Keratinocyte (primary cell): Measurements from ENCODE around the gene IFIT3. TPM values are rescaled to one million over a fixed set of nuclear protein-coding genes. Genes with fewer than 3 reads are reported as not detected.

Source experiments
- DNase-seq: peaks from one replicate; pipeline ENCODE4 v3.0.0-alpha.2; 2011; ENCODE audit warnings: low read depth, missing footprints, low spot score
- FAIRE-seq: peaks from 2 replicates; lab custom pipeline; 2011; peaks lifted over from hg19 to GRCh38; lab: Jason Lieb, UNC
- H2AFZ ChIP-seq: 2 replicates; pipeline ENCODE4 v1.6.0; 2012; ENCODE audit warnings: low read length, control low read depth, inconsistent platforms; ENCODE audit not compliant: control insufficient read depth
- H3K27ac ChIP-seq: 2 replicates; pipeline ENCODE4 v1.5.1; 2011; ENCODE audit warnings: low read length; ENCODE audit not compliant: control insufficient read depth, insufficient read depth
- H3K27me3 ChIP-seq: 3 replicates; pipeline ENCODE4 v1.6.0; 2011; ENCODE audit warnings: low read length; ENCODE audit not compliant: control insufficient read depth, insufficient read depth; ENCODE audit errors: extremely low read depth
- H3K36me3 ChIP-seq, 2 experiments: 2 replicates in 1 of 2; 3 replicates in 1 of 2; pipeline ENCODE4 v1.5.1; 2011; ENCODE audit warnings: low read length in 2 of 2, mild to moderate bottlenecking in 1 of 2; ENCODE audit not compliant: control insufficient read depth in 2 of 2, insufficient read depth in 2 of 2; ENCODE audit errors: extremely low read depth in 1 of 2
- H3K4me1 ChIP-seq: 3 replicates; pipeline ENCODE4 v1.5.1; 2011; ENCODE audit warnings: low read length; ENCODE audit not compliant: control insufficient read depth, insufficient read depth; ENCODE audit errors: extremely low read depth
- H3K4me2 ChIP-seq: 3 replicates; pipeline ENCODE4 v1.6.0; 2011; ENCODE audit warnings: low read depth, low read length; ENCODE audit not compliant: control insufficient read depth, insufficient read depth; ENCODE audit errors: extremely low read depth
- H3K4me3 ChIP-seq, 3 experiments: fragments of 200-600 bp in 1 of 3; sonication (generic) in 1 of 3; 2 replicates in 2 of 3; 3 replicates in 1 of 3; pipeline ENCODE4 v1.5.1; 2011 to 2016; ENCODE audit warnings: low read length in 3 of 3, mild to moderate bottlenecking in 3 of 3, control low read depth in 2 of 3, inconsistent platforms in 1 of 3, low read depth in 1 of 3, mixed read lengths in 1 of 3, mixed run types in 1 of 3, moderate library complexity in 1 of 3; ENCODE audit not compliant: control insufficient read depth in 2 of 3, insufficient read depth in 2 of 3; ENCODE audit errors: extremely low read depth in 1 of 3
- H3K79me2 ChIP-seq: 2 replicates; pipeline ENCODE4 v1.6.0; 2012; ENCODE audit warnings: low read length; ENCODE audit not compliant: control insufficient read depth, insufficient read depth
- H3K9ac ChIP-seq: 3 replicates; pipeline ENCODE4 v1.6.0; 2011; ENCODE audit warnings: low read length; ENCODE audit not compliant: control insufficient read depth, insufficient read depth; ENCODE audit errors: extremely low read depth
- H3K9me1 ChIP-seq: 3 replicates; pipeline ENCODE4 v1.6.0; 2011; ENCODE audit warnings: low read length; ENCODE audit not compliant: control insufficient read depth, insufficient read depth; ENCODE audit errors: extremely low read depth
- H3K9me3 ChIP-seq: 2 replicates; pipeline ENCODE4 v1.5.1; 2012; ENCODE audit warnings: low read depth, low read length; ENCODE audit not compliant: control insufficient read depth
- H4K20me1 ChIP-seq: 3 replicates; pipeline ENCODE4 v1.6.0; 2011; ENCODE audit warnings: low read length; ENCODE audit not compliant: control insufficient read depth, insufficient read depth; ENCODE audit errors: extremely low read depth
- CTCF ChIP-seq, 3 experiments: IDR thresholded peaks in 1 of 3; conservative IDR thresholded peaks in 1 of 3; optimal IDR thresholded peaks in 1 of 3; 2 replicates in 2 of 3; 3 replicates in 1 of 3; pipeline versions ENCODE3 to v1.5.1; 2011; ENCODE audit warnings: low read length in 3 of 3, mild to moderate bottlenecking in 3 of 3, moderate library complexity in 2 of 3, control low read depth in 1 of 3, inconsistent platforms in 1 of 3; ENCODE audit not compliant: insufficient read depth in 2 of 3; ENCODE audit errors: extremely low read depth in 1 of 3
- EZH2 ChIP-seq: IDR thresholded peaks from one replicate; pipeline ENCODE4 v1.6.1; 2012; ENCODE audit warnings: inconsistent platforms, mild to moderate bottlenecking, low read length, moderate library complexity
- dilution Hi-C: fragments of 300-500 bp; cut with MboI; formaldehyde crosslinking; loops from one replicate; pipeline ENCODE4 v1.7.0; 2020; ENCODE audit warnings: low sequenced_read_pairs; ENCODE audit not compliant: extremely low pct_ligation_motif_present
- polyA plus RNA-seq, 5 experiments: library from polyadenylated mRNA; depleted of rRNA in 3 of 5; stranded (reverse) in 3 of 5; stranded (forward) in 1 of 5; unstranded in 1 of 5; fragments of >200 nt; gene quantifications; 1 replicate in 1 of 5; 2 replicates in 3 of 5; 3 replicates in 1 of 5; pipeline versions ENCODE4 v1.2.1 to v1.2.3, GENCODE V29; 2011 to 2012; ENCODE audit warnings: missing spikeins in 2 of 5, low read depth in 1 of 5, low replicate concordance in 1 of 5

The IFIT3 gene
- polyA plus RNA-seq, 1 donor (not counting 4 experiments of a cell fraction or from before 2014, with no cell fraction given) = 42.6 TPM

GRCh38 chr10:89347701-89348457, 20.1 kb downstream of the IFIT3 start:
- TF ChIP-seq CTCF (optimal IDR thresholded peaks at IDR 0.05 in 1 of 3, IDR thresholded peaks at IDR 0.05 in 1 of 3, conservative IDR thresholded peaks at IDR 0.05 in 1 of 3; ENCODE audit: extremely low read depth in 1 of 3, insufficient read depth in 2 of 3, low read length in 3 of 3) = no peak
- no peak for TF ChIP-seq EZH2
- H3K79me2 ChIP-seq = no peaks in the 10 kb centered on the region
- H3K36me3 ChIP-seq = no peaks in the 10 kb centered on the region
- no peak overlapping the region for H2AFZ ChIP-seq
- H3K27ac ChIP-seq = no peak overlapping the region
- no peaks in the 10 kb centered on the region for H3K9me1 ChIP-seq
- no peak for DNase-seq
- no peak overlapping the region for H3K4me3 ChIP-seq
- no peak for FAIRE-seq
- no peak overlapping the region for H3K4me2 ChIP-seq
- dilution Hi-C loops = no loop called here
- peaks cover 23% of the 10 kb centered on the region for H3K4me1 ChIP-seq
- H3K27me3 ChIP-seq = no peaks in the 10 kb centered on the region
- H3K9ac ChIP-seq = no peak overlapping the region
- H3K9me3 ChIP-seq = no peaks in the 10 kb centered on the region
- H4K20me1 ChIP-seq = no peaks in the 10 kb centered on the region

- Histone ChIP-seq H3K4me1 (peaks cover 27% of the 10 kb centered on the region), H3K4me3 (no peak overlapping the region), H3K27me3 (no peaks in the 10 kb centered on the region), H3K27ac (no peak overlapping the region), H3K36me3 (no peaks in the 10 kb centered on the region), H4K20me1 (no peaks in the 10 kb centered on the region), H3K4me2 (no peak overlapping the region), H2AFZ (no peak overlapping the region), H3K9me3 (no peaks in the 10 kb centered on the region), H3K79me2 (no peaks in the 10 kb centered on the region), H3K9ac (no peak overlapping the region), H3K9me1 (no peaks in the 10 kb centered on the region)
- dilution Hi-C loops = no loop called here
- TF ChIP-seq CTCF (optimal IDR thresholded peaks at IDR 0.05 in 1 of 3, IDR thresholded peaks at IDR 0.05 in 1 of 3, conservative IDR thresholded peaks at IDR 0.05 in 1 of 3; ENCODE audit: extremely low read depth in 1 of 3, insufficient read depth in 2 of 3, low read length in 3 of 3) (no peak), EZH2 (no peak)
- DNase-seq (no peak), FAIRE-seq (no peak)
Observed at GRCh38 chr10:89348481-89348880, 20.7 kb downstream of the IFIT3 start.
